A172 (cell line): ENCODE results near the gene BTBD1. TPM values are rescaled to one million over a fixed set of nuclear protein-coding genes. Genes with fewer than 3 reads are reported as not detected.

Source experiments
- DNase-seq: peaks from one replicate; pipeline ENCODE4 v3.0.0-alpha.2; 2015; ENCODE audit warnings: low spot score
- total RNA-seq: library from RNA; depleted of rRNA; stranded (reverse); fragments of >200 nt; shearing (Covaris generic); gene quantifications from 2 replicates; pipeline ENCODE4 v1.2.3, GENCODE V29; 2014; rRNA removed

The BTBD1 gene
- total RNA-seq, 1 experiment from 2014 or later: 92.6 TPM

- DNase-seq: no peak
Observed at GRCh38 chr15:82993144-82993543, 73.9 kb downstream of the BTBD1 start.

- DNase-seq: no peak
Observed at GRCh38 chr15:82992436-82992998, 74.5 kb downstream of the BTBD1 start.

GRCh38 chr15:82986442-82986780 lies 80.6 kb downstream of the BTBD1 start:
- DNase-seq: no peak

- DNase-seq: peak; percentile 91
Observed at GRCh38 chr15:82985688-82986441, 81.2 kb downstream of the BTBD1 start, which contains the start of gene RAMAC. Gene RAMAC (plus strand): TSS chr15:82986210. CDS start chr15:82989019, 2,809 bp downstream.

- DNase-seq: no peak
Observed at GRCh38 chr15:82980981-82981380, 86.1 kb downstream of the BTBD1 start.

- no peak for DNase-seq
Observed at GRCh38 chr15:82979726-82980125, 87.3 kb downstream of the BTBD1 start.

GRCh38 chr15:82978438-82978837 lies 88.6 kb downstream of the BTBD1 start:
- DNase-seq: no peak

- DNase-seq: no peak
Observed at GRCh38 chr15:82977076-82977475, 90.0 kb downstream of the BTBD1 start.

GRCh38 chr15:82972990-82973389 lies 94.1 kb downstream of the BTBD1 start:
- no peak for DNase-seq

GRCh38 chr15:82971218-82971984 lies 95.7 kb downstream of the BTBD1 start:
- DNase-seq: no peak

GRCh38 chr15:82970696-82971095 lies 96.4 kb downstream of the BTBD1 start:
- no peak for DNase-seq

- no peak for DNase-seq
Observed at GRCh38 chr15:82970078-82970686, 96.9 kb downstream of the BTBD1 start.

- no peak for DNase-seq
Observed at GRCh38 chr15:82969353-82969752, 97.7 kb downstream of the BTBD1 start.

- DNase-seq: peak; percentile 27
Observed at GRCh38 chr15:82968066-82968465, 99.0 kb downstream of the BTBD1 start.

- DNase-seq: no peak
Observed at GRCh38 chr15:82966671-82967071, 100.4 kb downstream of the BTBD1 start.

Other genes starting within 250 kb of the BTBD1 start
- 26.7 and 34.1 TPM in 2 replicates for gene HOMER2, start 114.5 kb downstream of the BTBD1 start, total RNA-seq
- gene RAMAC, start 81.0 kb downstream of the BTBD1 start, total RNA-seq: 43.0 and 46.2 TPM in 2 replicates
- 11.7 and 15.7 TPM in 2 replicates for gene C15orf40, start 55.6 kb downstream of the BTBD1 start, total RNA-seq
- gene TM6SF1, start 40.4 kb upstream of the BTBD1 start, total RNA-seq: 0.14 TPM in 1 of 2 replicates, not detected in the other
- 72.1 and 72.3 TPM in 2 replicates for gene HDGFL3, start 140.6 kb upstream of the BTBD1 start, total RNA-seq
- gene BNC1, start 217.4 kb upstream of the BTBD1 start, total RNA-seq: 0.03 and 0.17 TPM in 2 replicates